Sciatic nerve (tissue), 2 donors: ENCODE data around the gene SAXO1. TPM values are rescaled to one million over a fixed set of nuclear protein-coding genes. Genes with fewer than 3 reads are reported as not detected.

Experiments
- ATAC-seq: fragments of 200-7000 bp; cut with Tn5 transposase; one replicate; pipeline ENCODE4 v1.9.1; 2020; ENCODE audit warnings: mild to moderate bottlenecking, moderate library complexity
- DNase-seq: peaks from one replicate; pipeline ENCODE4 v3.0.0-alpha.2; 2020; ENCODE audit warnings: low spot score
- intact Hi-C: fragments of 100-400 bp; cut with DNase I; formaldehyde crosslinking; loops from one replicate; pipeline ENCODE4 v1.14.2; 2022
- total RNA-seq: library from RNA; stranded (reverse); fragmentation: NEBNext Ultra II Directional; extraction: Animal tissue kit (Norgen Biotek cat#: 25700); gene quantifications from one replicate; pipeline ENCODE4 v1.2.1, GENCODE V29; 2021
- donor health status: DM: no; HTN: no; CAD: no.
- donor health status: DM: no; HTN: no; CAD: no.

The SAXO1 gene
- total RNA-seq, 1 donor from 2014 or later = 0.49 TPM

- ATAC-seq = no peak
- DNase-seq = no peak
- intact Hi-C loops = no loop called here
Measured at GRCh38 chr9:18923167-18923566, 109.8 kb downstream of the SAXO1 start.

- DNase-seq (no peak), ATAC-seq (peak; percentile 50)
- intact Hi-C loops = no loop called here
Measured at GRCh38 chr9:18922161-18922885, 110.7 kb downstream of the SAXO1 start.

- DNase-seq = no peak
- intact Hi-C loops = no loop called here
- no peak for ATAC-seq
Measured at GRCh38 chr9:18921366-18922075, 111.5 kb downstream of the SAXO1 start.

- DNase-seq = no peak
- peak; percentile 64 for ATAC-seq
- intact Hi-C loops = no loop called here
Measured at GRCh38 chr9:18920141-18921084, 112.6 kb downstream of the SAXO1 start.

- no peak for DNase-seq
- ATAC-seq = no peak
- intact Hi-C loops = no loop called here
Measured at GRCh38 chr9:18911714-18912342, 121.2 kb downstream of the SAXO1 start.

GRCh38 chr9:18910916-18911315 lies 122.1 kb downstream of the SAXO1 start:
- no peak for DNase-seq
- no peak for ATAC-seq
- intact Hi-C loops = no loop called here

GRCh38 chr9:18910435-18910834 lies 122.6 kb downstream of the SAXO1 start:
- intact Hi-C loops = no loop called here
- ATAC-seq (no peak), DNase-seq (no peak)

- intact Hi-C loops = no loop called here
- ATAC-seq = peak; percentile 13
Measured at GRCh38 chr9:18909140-18910018, 123.6 kb downstream of the SAXO1 start.

GRCh38 chr9:18907927-18908625 lies 124.9 kb downstream of the SAXO1 start:
- ATAC-seq (no peak), DNase-seq (no peak)
- intact Hi-C loops = no loop called here

More at GRCh38 chr9:18909140-18910018, 123.6 kb downstream of the SAXO1 start:
- no peak for DNase-seq

GRCh38 chr9:18906656-18907395 lies 126.2 kb downstream of the SAXO1 start:
- intact Hi-C loops = no loop called here
- DNase-seq (no peak), ATAC-seq (peak; percentile 72)

GRCh38 chr9:18905883-18906629 lies 127.0 kb downstream of the SAXO1 start:
- intact Hi-C loops = no loop called here

GRCh38 chr9:18905028-18905882 lies 127.8 kb downstream of the SAXO1 start:
- ATAC-seq (no peak), DNase-seq (no peak)
- intact Hi-C loops = no loop called here

More at GRCh38 chr9:18905883-18906629, 127.0 kb downstream of the SAXO1 start:
- ATAC-seq (no peak), DNase-seq (no peak)

- intact Hi-C loops = no loop called here
- ATAC-seq = no peak
- DNase-seq = no peak
Measured at GRCh38 chr9:18903450-18903849, 129.6 kb downstream of the SAXO1 start.

GRCh38 chr9:18896531-18897179 lies 136.4 kb downstream of the SAXO1 start:
- DNase-seq = no peak
- intact Hi-C loops = no loop called here
- no peak for ATAC-seq

GRCh38 chr9:18896004-18896403 lies 137.0 kb downstream of the SAXO1 start:
- intact Hi-C loops = no loop called here
- no peak for ATAC-seq
- DNase-seq = no peak
